ENCODE results near the gene PLA2G6. TPM values are rescaled to one million over a fixed set of nuclear protein-coding genes. Genes with fewer than 3 reads are reported as not detected.

Gene PLA2G6
- total and polyA plus RNA-seq, 2 of the 8 experiments (the other 6 are each of a cell fraction or from before 2014, with no cell fraction given): 13.2 to 21.0 TPM

DNA sequence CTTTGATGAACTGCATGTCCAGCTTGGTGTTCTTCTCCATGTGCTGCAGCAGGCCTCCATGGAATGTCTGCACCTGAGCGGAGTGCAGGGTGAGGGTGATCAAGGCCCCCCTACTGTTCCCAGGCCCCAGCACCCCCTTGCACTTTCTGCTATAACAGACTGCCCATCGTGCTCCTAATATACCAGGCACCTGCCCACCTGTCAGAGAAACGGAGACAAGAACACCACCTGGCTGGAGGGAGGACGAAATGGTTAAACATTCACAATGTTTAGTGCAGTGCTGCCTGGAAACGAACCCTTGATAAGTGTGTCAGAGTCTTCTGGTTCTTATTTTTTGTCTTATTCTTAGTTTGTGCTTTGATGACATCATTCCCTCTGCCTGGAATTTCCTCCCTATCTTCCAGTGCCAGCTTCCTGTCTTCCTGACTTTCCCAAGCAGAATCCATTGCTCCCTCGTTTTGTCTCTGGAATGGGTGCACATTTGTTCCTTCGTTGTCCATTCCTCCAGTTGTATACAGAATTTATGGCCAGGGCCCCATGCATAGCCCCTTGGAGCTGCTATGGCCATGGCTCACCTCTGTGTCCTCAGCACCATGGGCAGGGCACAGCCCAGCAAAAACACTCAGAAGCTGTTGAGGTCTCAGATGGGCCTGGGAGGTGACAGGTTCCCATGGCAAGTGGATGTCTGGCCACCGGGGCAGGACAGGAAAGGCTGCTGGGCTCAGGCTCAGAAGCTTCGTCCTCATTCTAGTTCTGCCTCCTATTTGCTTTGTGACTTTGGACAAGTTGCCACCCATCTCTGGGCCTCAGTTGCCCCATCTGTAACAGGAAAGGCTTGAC, 83.0 kb downstream of the PLA2G6 start:
- Histone ChIP-seq H3K4me3 (ENCODE audit: extremely low read depth in 1 of 4, insufficient read depth in 2 of 4, low read depth in 3 of 4, low read length in 4 of 4) (peak overlapping the region in 1 of 4 experiments; percentile 60; a peak in 1 of 8 replicates), H3K27me3 (replicated peaks in 1 of 4; ENCODE audit: control insufficient read depth in 3 of 4, extremely low read depth in 1 of 4, insufficient read depth in 3 of 4, low read length in 3 of 4) (no peaks in the 10 kb centered on the region), H4K20me1 (replicated peaks in 1 of 2; ENCODE audit: control insufficient read depth in 1 of 2, insufficient read depth in 2 of 2, low read length in 2 of 2) (peaks cover 0 to 2% of the 10 kb centered on the region in 2 experiments), H3K4me1 (replicated peaks in 1 of 4; ENCODE audit: control insufficient read depth in 3 of 4, insufficient read depth in 4 of 4, low read length in 3 of 4) (peaks cover 0 to 6% (median 4%) of the 10 kb centered on the region in 4 experiments; a peak in 5 of 7 replicates), H2BK12ac (ENCODE audit: low read depth, low read length) (peak overlapping the region; percentile 77; the same call in 1 of the 2 replicates), H3K14ac (ENCODE audit: insufficient read length) (no peak overlapping the region), H3K79me2 (ENCODE audit: control insufficient read depth in 1 of 2, insufficient read depth in 2 of 2, low read length in 2 of 2) (no peaks in the 10 kb centered on the region), H3K79me1 (ENCODE audit: low read depth, low read length) (no peaks in the 10 kb centered on the region), H3K23me2 (ENCODE audit: low read depth, low read length) (peaks cover 4% of the 10 kb centered on the region; the same call in 1 of the 2 replicates), H4K5ac (ENCODE audit: insufficient read length, low read depth, low read length) (no peak overlapping the region), H2BK15ac (ENCODE audit: low read length) (peak overlapping the region; percentile 88), H2AFZ (ENCODE audit: low read length) (no peak overlapping the region), H3K9me3 (ENCODE audit: insufficient read depth in 2 of 2, low read depth in 1 of 2, low read length in 1 of 2) (no peaks in the 10 kb centered on the region), H3K27ac (ENCODE audit: low read depth, low read length) (no peak overlapping the region), H2BK5ac (ENCODE audit: low read depth, low read length) (no peak overlapping the region), H2BK120ac (replicated peaks; ENCODE audit: low read depth, low read length) (no peak overlapping the region), H3K23ac (ENCODE audit: insufficient read length) (no peak overlapping the region), H3K9ac (replicated peaks in 1 of 4; ENCODE audit: extremely low read depth in 1 of 4, low read depth in 3 of 4, low read length in 3 of 4) (no peak overlapping the region), H3K18ac (ENCODE audit: extremely low read depth, low read length) (no peak overlapping the region), H3K36me3 (ENCODE audit: control insufficient read depth in 2 of 4, insufficient read depth in 4 of 4, low read length in 3 of 4) (no peaks in the 10 kb centered on the region), H2BK20ac (ENCODE audit: low read length) (no peak overlapping the region), H3K56ac (replicated peaks; ENCODE audit: insufficient read length, low read depth, low read length) (no peak overlapping the region), H3K4ac (replicated peaks; ENCODE audit: insufficient read length, low read depth, low read length) (no peak overlapping the region), H4K8ac (ENCODE audit: extremely low read depth, insufficient read depth, low read length) (no peak overlapping the region), H4K91ac (replicated peaks; ENCODE audit: insufficient read length, low read length) (no peak overlapping the region), H2AK5ac (ENCODE audit: low read depth, low read length) (peak overlapping the region; percentile 40; the same call in 1 of the 2 replicates), H3K4me2 (ENCODE audit: insufficient read depth in 1 of 2, low read depth in 2 of 2, low read length in 2 of 2) (peak overlapping the region in 1 of 2 experiments; percentile 85; a peak in 2 of 4 replicates)
- 85% methylated on average over 9 of the region's 9 CpGs; no CpG with 5 or more reads in 1 of the 2 experiments for WGBS, 2 experiments (ENCODE audit: extremely low coverage in 1 of 2, insufficient coverage in 1 of 2, insufficient read length in 1 of 2, insufficient replicate concordance in 2 of 2, low coverage in 1 of 2, low lambda C conversion rate in 2 of 2, missing lambda C conversion rate in 1 of 2)
- FAIRE-seq: no peak
- POLR2A ChIA-PET (ENCODE audit: partially characterized antibody): interaction anchor here (0.8 to 3.2 kb wide), 10 partner anchors 8 to 166 kb away, joined by 3 to 10 read pairs (median 4); partner anchors contain the start of genes BAIAP2L2 and MAFF
- CTCF ChIA-PET (ENCODE audit: partially characterized antibody): interaction anchor here (0.6 to 13.7 kb wide), 43 partner anchors 9 to 493 kb away, joined by 3 to 264 read pairs (median 5); partner anchors contain the start of genes BAIAP2L2, MAFF, PICK1 and PLA2G6
- no peak for DNase-seq (ENCODE audit: low read depth in 1 of 2, low spot score in 2 of 2)
- TF ChIP-seq SIN3A (conservative IDR thresholded peaks at IDR 0.05 in 1 of 2, IDR thresholded peaks at IDR 0.05 in 1 of 2; ENCODE audit: low read depth in 1 of 2, low read length in 2 of 2) (no peak), POLR2AphosphoS5 (IDR thresholded peaks at IDR 0.05; ENCODE audit: low read depth, low read length) (no peak), POLR2A (IDR thresholded peaks at IDR 0.05; ENCODE audit: control extremely low read depth in 1 of 2, low read depth in 2 of 2, low read length in 2 of 2) (no peak), NRF1 (IDR thresholded peaks at IDR 0.05; ENCODE audit: low read depth, low read length) (no peak), JUND (IDR thresholded peaks at IDR 0.05; ENCODE audit: low read length) (no peak), GABPA (IDR thresholded peaks at IDR 0.05; ENCODE audit: borderline replicate concordance, insufficient read depth, low read length) (no peak), RNF2 (IDR thresholded peaks at IDR 0.05; ENCODE audit: borderline replicate concordance, low read depth, low read length, missing control alignments, poor library complexity, severe bottlenecking) (no peak), RFX5 (IDR thresholded peaks at IDR 0.05; ENCODE audit: borderline replicate concordance, low read depth, low read length) (no peak), SIX5 (IDR thresholded peaks at IDR 0.05; ENCODE audit: low read depth, low read length) (no peak), CBX8 (IDR thresholded peaks at IDR 0.05; ENCODE audit: borderline replicate concordance, low read depth, low read length) (no peak), CHD2 (IDR thresholded peaks at IDR 0.05; ENCODE audit: low read length) (no peak), CEBPB (IDR thresholded peaks at IDR 0.05; ENCODE audit: low read depth, low read length) (no peak)
